ENCODE measurements around the gene KRTAP9-4. TPM values are rescaled to one million over a fixed set of nuclear protein-coding genes. Genes with fewer than 3 reads are reported as not detected.
"Not testable (repeated sequence)": the region's sequence is repeated elsewhere in the genome, so short reads cannot be mapped to it uniquely, and the experiment has no call there.

KRTAP9-4 gene
- total RNA-seq, 2 experiments from 2014 or later, result not detected

GRCh38 chr17:41254861-41255260, 5.4 kb downstream of the KRTAP9-4 start:
- no peak for DNase-seq
- Mint-ChIP-seq H3K27me3 (no peaks in the 10 kb centered on the region), H3K4me3 (no peak overlapping the region), H3K36me3 (no peaks in the 10 kb centered on the region), H3K27ac (no peak overlapping the region), H3K4me1 (peaks cover 1% of the 10 kb centered on the region), H3K9me3 (no peaks in the 10 kb centered on the region)

GRCh38 chr17:41255381-41256290, 6.1 kb downstream of the KRTAP9-4 start, which contains the start of gene KRTAP9-9:
KRTAP9-9 (plus strand) TSS chr17:41255384.
- H3K4me1 Mint-ChIP-seq, H3K36me3 Mint-ChIP-seq, H3K9me3 Mint-ChIP-seq, H3K27ac Mint-ChIP-seq, DNase-seq, H3K4me3 Mint-ChIP-seq, H3K27me3 Mint-ChIP-seq: not testable (repeated sequence)

GRCh38 chr17:41256291-41256685, 6.8 kb downstream of the KRTAP9-4 start:
- no peak for DNase-seq
- Mint-ChIP-seq H3K36me3 (no peaks in the 10 kb centered on the region), H3K27me3 (no peaks in the 10 kb centered on the region), H3K9me3 (no peaks in the 10 kb centered on the region), H3K27ac (no peak overlapping the region), H3K4me3 (no peak overlapping the region), H3K4me1 (peaks cover 12% of the 10 kb centered on the region)

- peaks cover 11% of the 10 kb centered on the region for H3K4me1 Mint-ChIP-seq
- no peaks in the 10 kb centered on the region for H3K9me3 Mint-ChIP-seq
- H3K27me3 Mint-ChIP-seq, result no peaks in the 10 kb centered on the region
- DNase-seq, result no peak
- H3K27ac Mint-ChIP-seq, result no peak overlapping the region
- H3K36me3 Mint-ChIP-seq, result no peaks in the 10 kb centered on the region
- H3K4me3 Mint-ChIP-seq, result no peak overlapping the region
These were observed 8.9 kb downstream of the KRTAP9-4 start for GRCh38 chr17:41258406-41258805.

GRCh38 chr17:41263212-41263611, 13.7 kb downstream of the KRTAP9-4 start:
- H3K27me3 Mint-ChIP-seq, result no peaks in the 10 kb centered on the region
- H3K4me3 Mint-ChIP-seq, result no peak overlapping the region
- no peak for DNase-seq
- no peak overlapping the region for H3K27ac Mint-ChIP-seq
- H3K4me1 Mint-ChIP-seq, result peaks cover 17% of the 10 kb centered on the region
- H3K36me3 Mint-ChIP-seq, result no peaks in the 10 kb centered on the region
- no peaks in the 10 kb centered on the region for H3K9me3 Mint-ChIP-seq

GRCh38 chr17:41264599-41264998, 15.1 kb downstream of the KRTAP9-4 start:
- Mint-ChIP-seq H3K9me3 (no peaks in the 10 kb centered on the region), H3K36me3 (no peaks in the 10 kb centered on the region), H3K27ac (no peak overlapping the region), H3K4me3 (no peak overlapping the region), H3K4me1 (peaks cover 17% of the 10 kb centered on the region), H3K27me3 (no peaks in the 10 kb centered on the region)
- no peak for DNase-seq

- Mint-ChIP-seq H3K9me3 (no peaks in the 10 kb centered on the region), H3K27ac (no peak within 1 kb of the TSS), H3K4me3 (no peak within 1 kb of the TSS), H3K4me1 (peaks cover 16% of the 10 kb centered on the region), H3K27me3 (no peaks in the 10 kb centered on the region), H3K36me3 (no peaks in the 10 kb centered on the region)
- no peak for DNase-seq
These were observed 15.6 kb downstream of the KRTAP9-4 start, which contains the start of gene KRTAP9-6 for GRCh38 chr17:41265078-41265477. KRTAP9-6 (plus strand) TSS chr17:41265378; CDS start chr17:41265378, 0 bp downstream.

GRCh38 chr17:41267711-41268110, 18.2 kb downstream of the KRTAP9-4 start:
- no peaks in the 10 kb centered on the region for H3K27me3 Mint-ChIP-seq
- H3K9me3 Mint-ChIP-seq, result no peaks in the 10 kb centered on the region
- peaks cover 6% of the 10 kb centered on the region for H3K4me1 Mint-ChIP-seq
- H3K4me3 Mint-ChIP-seq, result no peak overlapping the region
- no peak overlapping the region for H3K27ac Mint-ChIP-seq
- no peak for DNase-seq
- no peaks in the 10 kb centered on the region for H3K36me3 Mint-ChIP-seq

GRCh38 chr17:41271323-41271722, 21.8 kb downstream of the KRTAP9-4 start:
- not testable (repeated sequence) for DNase-seq, H3K27me3 Mint-ChIP-seq, H3K27ac Mint-ChIP-seq, H3K4me1 Mint-ChIP-seq, H3K36me3 Mint-ChIP-seq, H3K9me3 Mint-ChIP-seq, H3K4me3 Mint-ChIP-seq

- H3K4me1 Mint-ChIP-seq, result no peaks in the 10 kb centered on the region
- no peak overlapping the region for H3K4me3 Mint-ChIP-seq
- no peaks in the 10 kb centered on the region for H3K36me3 Mint-ChIP-seq
- no peak overlapping the region for H3K27ac Mint-ChIP-seq
- DNase-seq, result no peak
- no peaks in the 10 kb centered on the region for H3K9me3 Mint-ChIP-seq
- H3K27me3 Mint-ChIP-seq, result peaks cover 6% of the 10 kb centered on the region
These were observed 22.4 kb downstream of the KRTAP9-4 start for GRCh38 chr17:41271858-41272257.

GRCh38 chr17:41275648-41276190, 26.2 kb downstream of the KRTAP9-4 start, which contains the start of gene KRTAP9-7:
KRTAP9-7 (plus strand) TSS chr17:41275698; CDS start chr17:41275698, 0 bp downstream.
- not testable (repeated sequence) for H3K9me3 Mint-ChIP-seq, H3K36me3 Mint-ChIP-seq, H3K27me3 Mint-ChIP-seq, H3K4me3 Mint-ChIP-seq, H3K27ac Mint-ChIP-seq, DNase-seq, H3K4me1 Mint-ChIP-seq

- no peak overlapping the region for H3K27ac Mint-ChIP-seq
- H3K36me3 Mint-ChIP-seq, result no peaks in the 10 kb centered on the region
- no peak for DNase-seq
- H3K4me3 Mint-ChIP-seq, result no peak overlapping the region
- H3K27me3 Mint-ChIP-seq, result peaks cover 6% of the 10 kb centered on the region
- H3K4me1 Mint-ChIP-seq, result no peaks in the 10 kb centered on the region
- peaks cover 1% of the 10 kb centered on the region for H3K9me3 Mint-ChIP-seq
These were observed 28.9 kb downstream of the KRTAP9-4 start for GRCh38 chr17:41278176-41278955.

- DNase-seq, result no peak
- no peak overlapping the region for H3K4me3 Mint-ChIP-seq
- no peaks in the 10 kb centered on the region for H3K36me3 Mint-ChIP-seq
- no peaks in the 10 kb centered on the region for H3K27me3 Mint-ChIP-seq
- peaks cover 1% of the 10 kb centered on the region for H3K9me3 Mint-ChIP-seq
- no peak overlapping the region for H3K27ac Mint-ChIP-seq
- H3K4me1 Mint-ChIP-seq, result peaks cover 8% of the 10 kb centered on the region
These were observed 34.6 kb downstream of the KRTAP9-4 start for GRCh38 chr17:41284043-41284442.

GRCh38 chr17:41284546-41284945, 35.1 kb downstream of the KRTAP9-4 start:
- DNase-seq, result no peak
- Mint-ChIP-seq H3K27me3 (no peaks in the 10 kb centered on the region), H3K9me3 (peaks cover 1% of the 10 kb centered on the region), H3K4me3 (no peak overlapping the region), H3K36me3 (no peaks in the 10 kb centered on the region), H3K27ac (no peak overlapping the region), H3K4me1 (peaks cover 8% of the 10 kb centered on the region)

- no peaks in the 10 kb centered on the region for H3K36me3 Mint-ChIP-seq
- no peaks in the 10 kb centered on the region for H3K9me3 Mint-ChIP-seq
- no peak for DNase-seq
- no peak overlapping the region for H3K27ac Mint-ChIP-seq
- peaks cover 3% of the 10 kb centered on the region for H3K27me3 Mint-ChIP-seq
- peaks cover 8% of the 10 kb centered on the region for H3K4me1 Mint-ChIP-seq
- no peak overlapping the region for H3K4me3 Mint-ChIP-seq
These were observed 37.6 kb downstream of the KRTAP9-4 start for GRCh38 chr17:41287050-41287449.
